T-helper 2 cell treated with Interferon-gamma antibody and Interleukin-4, amounts not matched to agents 5 μg/mL and 100 μg/mL, for 36 hours (primary cell): ENCODE results near the gene LGR4.

Experiments
- DNase-seq: peaks from one replicate; pipeline ENCODE4 v3.0.0; 2021; ENCODE audit warnings: low spot score
- H3K27ac Mint-ChIP-seq: one replicate; pipeline ENCODE4 v1.8.0; 2021; ENCODE audit warnings: mild to moderate bottlenecking, mixed read lengths
- H3K27me3 Mint-ChIP-seq: one replicate; pipeline ENCODE4 v1.8.0; 2021; ENCODE audit warnings: low read depth, mixed read lengths
- H3K36me3 Mint-ChIP-seq: one replicate; pipeline ENCODE4 v1.8.0; 2021; ENCODE audit warnings: low read depth, mixed read lengths
- H3K4me1 Mint-ChIP-seq: one replicate; pipeline ENCODE4 v1.8.0; 2021; ENCODE audit warnings: low read depth, mixed read lengths
- H3K4me3 Mint-ChIP-seq: one replicate; pipeline ENCODE4 v1.8.0; 2022; ENCODE audit warnings: mild to moderate bottlenecking, moderate library complexity, mixed read lengths
- H3K9me3 Mint-ChIP-seq: one replicate; pipeline ENCODE4 v1.8.0; 2021; ENCODE audit warnings: mixed read lengths

Gene LGR4

DNA sequence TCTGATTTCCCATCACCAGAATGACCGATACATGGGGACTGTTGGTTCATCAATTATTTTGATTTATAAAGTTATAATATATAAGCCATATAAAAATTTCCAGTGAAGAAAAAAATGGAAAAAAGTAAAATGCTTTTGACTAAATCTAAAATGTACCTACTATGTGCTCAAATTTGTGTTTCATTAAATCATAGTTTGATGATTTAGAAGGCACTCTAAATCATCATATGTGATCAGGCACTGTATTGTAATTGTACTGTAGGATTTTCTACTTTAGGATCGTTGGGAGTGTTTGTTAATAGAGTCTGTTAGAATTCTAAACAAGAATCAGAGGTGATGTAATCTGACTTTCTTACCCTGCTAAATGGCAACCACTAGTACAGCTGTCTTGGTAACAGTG, 31.6 kb upstream of the LGR4 start:
- DNase-seq, result no peak
- H3K9me3 Mint-ChIP-seq, result no peaks in the 10 kb centered on the region
- peaks cover 34% of the 10 kb centered on the region for H3K4me1 Mint-ChIP-seq
- H3K36me3 Mint-ChIP-seq, result peaks cover 23% of the 10 kb centered on the region
- H3K27ac Mint-ChIP-seq, result no peak overlapping the region
- no peak overlapping the region for H3K4me3 Mint-ChIP-seq
- H3K27me3 Mint-ChIP-seq, result no peaks in the 10 kb centered on the region

DNA sequence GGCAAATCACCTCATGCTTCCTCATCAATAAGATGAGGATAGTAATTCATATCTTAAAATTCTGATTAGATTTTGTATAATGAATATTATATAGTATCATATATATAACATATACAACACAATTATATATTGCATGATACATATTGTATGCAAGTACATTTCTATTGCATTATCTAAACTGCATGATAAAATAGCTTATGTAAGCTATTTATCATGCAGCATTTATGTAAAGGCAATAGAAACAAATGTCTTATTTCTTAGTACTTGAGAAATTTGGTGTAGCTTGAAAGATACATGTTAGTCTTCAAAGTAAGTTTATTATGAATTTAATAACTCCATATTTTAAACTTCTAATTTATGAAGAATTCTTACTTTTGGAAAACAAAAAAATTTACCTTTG, 28.5 kb upstream of the LGR4 start:
- Mint-ChIP-seq H3K36me3 (peaks cover 34% of the 10 kb centered on the region), H3K4me1 (peaks cover 24% of the 10 kb centered on the region), H3K27me3 (no peaks in the 10 kb centered on the region), H3K4me3 (no peak overlapping the region), H3K27ac (no peak overlapping the region), H3K9me3 (no peaks in the 10 kb centered on the region)
- DNase-seq, result no peak

DNA sequence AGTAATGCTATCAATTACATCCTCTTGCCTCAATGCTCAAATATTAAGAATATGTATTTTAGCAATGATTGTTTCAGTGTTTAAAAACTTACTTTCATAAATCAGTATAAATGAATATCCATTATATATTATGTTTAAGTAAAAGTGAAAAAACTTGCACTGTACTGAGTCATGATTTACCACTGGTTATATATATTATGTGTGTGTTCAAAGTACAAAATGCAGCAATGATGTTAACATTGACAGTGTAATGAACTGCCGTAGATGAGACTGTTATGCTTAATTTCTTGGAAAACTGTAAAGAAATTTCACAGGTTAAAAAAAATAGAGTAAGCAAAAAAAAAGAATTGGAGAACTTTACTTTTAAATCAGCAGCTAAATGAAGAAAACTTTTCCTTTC, 25.3 kb upstream of the LGR4 start:
- Mint-ChIP-seq H3K4me3 (no peak overlapping the region), H3K9me3 (no peaks in the 10 kb centered on the region), H3K4me1 (peaks cover 10% of the 10 kb centered on the region), H3K27ac (no peak overlapping the region), H3K36me3 (peaks cover 34% of the 10 kb centered on the region), H3K27me3 (no peaks in the 10 kb centered on the region)
- DNase-seq, result no peak

GRCh38 chr11:27497284-27497866, 24.8 kb upstream of the LGR4 start:
- Mint-ChIP-seq H3K9me3 (no peaks in the 10 kb centered on the region), H3K36me3 (peaks cover 31% of the 10 kb centered on the region), H3K4me3 (no peak overlapping the region), H3K27me3 (no peaks in the 10 kb centered on the region), H3K27ac (no peak overlapping the region), H3K4me1 (peaks cover 10% of the 10 kb centered on the region)
- no peak for DNase-seq

DNA sequence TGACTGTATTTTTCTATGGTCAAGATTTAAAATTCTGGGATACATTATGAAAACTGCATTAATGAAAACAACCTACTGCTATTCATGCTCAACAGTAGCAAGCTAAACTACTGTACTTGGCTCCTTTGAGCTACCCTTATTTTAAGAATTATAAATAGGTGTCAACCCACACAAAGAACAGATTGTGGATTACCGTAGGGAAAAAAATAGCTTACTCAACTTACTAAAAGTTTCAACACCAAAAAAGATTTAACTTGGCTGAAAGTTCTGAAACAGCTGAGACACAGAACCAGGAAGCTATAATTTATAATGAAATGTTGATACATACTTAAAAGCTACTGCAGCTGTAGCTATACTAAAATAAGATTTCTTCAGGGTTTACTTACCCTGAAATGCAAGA, 23.9 kb upstream of the LGR4 start:
- H3K27me3 Mint-ChIP-seq, result no peaks in the 10 kb centered on the region
- peaks cover 33% of the 10 kb centered on the region for H3K36me3 Mint-ChIP-seq
- H3K9me3 Mint-ChIP-seq, result no peaks in the 10 kb centered on the region
- no peak overlapping the region for H3K4me3 Mint-ChIP-seq
- no peak overlapping the region for H3K27ac Mint-ChIP-seq
- peaks cover 6% of the 10 kb centered on the region for H3K4me1 Mint-ChIP-seq
- no peak for DNase-seq

GRCh38 chr11:27495710-27496300, 23.2 kb upstream of the LGR4 start:
- DNase-seq, result no peak
- peaks cover 6% of the 10 kb centered on the region for H3K4me1 Mint-ChIP-seq
- H3K27ac Mint-ChIP-seq, result no peak overlapping the region
- no peak overlapping the region for H3K4me3 Mint-ChIP-seq
- no peaks in the 10 kb centered on the region for H3K27me3 Mint-ChIP-seq
- no peaks in the 10 kb centered on the region for H3K9me3 Mint-ChIP-seq
- peaks cover 34% of the 10 kb centered on the region for H3K36me3 Mint-ChIP-seq

DNA sequence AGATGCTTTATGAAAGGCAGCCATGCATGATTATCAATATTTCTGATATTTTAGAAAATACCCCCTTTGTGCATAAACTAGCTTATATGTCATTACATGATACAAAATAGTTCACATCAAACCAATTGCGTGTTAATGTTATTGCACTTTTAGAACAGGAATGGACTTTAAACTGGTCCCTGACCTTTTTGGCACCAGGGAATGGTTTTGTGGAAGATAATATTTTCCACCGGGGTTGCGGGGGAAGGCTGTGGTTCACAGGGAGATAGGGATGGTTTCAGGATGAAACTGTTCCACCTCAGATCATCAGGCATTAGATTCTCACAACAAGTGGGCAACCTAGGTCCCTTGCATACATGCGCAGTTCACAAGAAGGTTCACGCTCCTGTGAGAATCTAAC, 16.5 kb upstream of the LGR4 start:
- DNase-seq, result no peak
- Mint-ChIP-seq H3K9me3 (no peaks in the 10 kb centered on the region), H3K27me3 (no peaks in the 10 kb centered on the region), H3K36me3 (peaks cover 11% of the 10 kb centered on the region), H3K4me1 (no peaks in the 10 kb centered on the region), H3K4me3 (no peak overlapping the region), H3K27ac (no peak overlapping the region)

DNA sequence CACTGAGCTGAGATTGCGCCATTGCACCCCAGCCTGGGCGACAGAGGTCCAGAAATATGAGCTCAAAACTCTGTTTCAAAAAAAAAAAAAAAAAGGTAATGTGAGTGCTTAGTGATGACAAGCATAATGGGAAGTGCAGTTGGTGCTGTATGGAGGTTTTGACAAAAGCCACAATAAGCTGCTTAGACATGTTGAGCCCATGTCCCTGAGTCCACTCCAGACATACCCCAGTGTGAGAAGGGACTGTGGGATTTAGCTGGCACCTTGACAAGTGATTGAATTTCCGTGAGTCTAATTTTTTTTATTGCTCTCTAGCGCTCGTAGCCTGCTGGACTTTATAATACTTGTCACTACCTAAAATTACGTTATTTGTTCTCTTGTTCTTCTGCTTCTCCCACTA, 15.1 kb upstream of the LGR4 start:
- Mint-ChIP-seq H3K9me3 (no peaks in the 10 kb centered on the region), H3K27me3 (no peaks in the 10 kb centered on the region), H3K4me1 (no peaks in the 10 kb centered on the region), H3K36me3 (peaks cover 11% of the 10 kb centered on the region), H3K4me3 (no peak overlapping the region), H3K27ac (no peak overlapping the region)
- no peak for DNase-seq

DNA sequence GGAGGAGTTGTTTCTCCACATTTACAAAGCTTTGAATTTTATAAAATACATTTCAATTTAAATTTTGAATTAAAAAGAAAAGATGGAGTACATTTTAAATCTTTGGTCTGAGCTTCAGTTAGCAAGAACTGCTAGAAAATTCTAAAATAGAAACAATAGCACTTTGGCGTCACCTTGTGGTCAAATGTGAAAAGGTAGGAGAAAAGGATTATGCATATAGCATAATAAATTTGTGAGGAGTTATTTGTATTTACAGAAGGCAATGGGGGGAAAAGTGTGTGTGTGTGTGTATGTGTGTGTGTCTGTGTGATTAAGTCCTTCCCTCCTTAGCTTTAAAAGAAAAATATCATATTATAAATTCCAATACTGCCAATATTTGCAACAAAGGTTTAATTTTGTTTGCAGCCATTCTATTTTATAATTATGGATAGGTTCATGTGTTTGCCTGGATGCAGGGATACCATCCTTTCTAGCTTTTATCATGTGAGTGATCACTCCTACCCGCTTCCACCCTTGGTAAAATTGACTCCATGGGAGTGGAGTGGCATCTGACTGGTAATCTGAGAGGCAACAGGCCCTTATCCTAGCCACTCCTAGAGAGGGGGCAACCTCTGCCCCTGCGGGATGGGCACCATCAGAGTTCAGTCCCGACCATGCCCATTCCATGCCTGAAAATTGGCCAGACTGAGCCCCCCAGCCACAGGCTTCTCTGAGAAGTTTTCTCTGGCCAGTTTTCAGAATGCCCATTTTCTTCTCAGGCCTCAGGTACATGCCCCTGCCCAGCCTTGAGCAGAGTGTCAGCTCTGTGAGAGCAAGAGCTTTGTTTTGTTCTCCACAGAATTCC, 13.6 kb upstream of the LGR4 start:
- Mint-ChIP-seq H3K36me3 (peaks cover 2% of the 10 kb centered on the region), H3K4me3 (no peak overlapping the region), H3K9me3 (no peaks in the 10 kb centered on the region), H3K4me1 (no peaks in the 10 kb centered on the region), H3K27ac (no peak overlapping the region), H3K27me3 (no peaks in the 10 kb centered on the region)
- DNase-seq, result no peak

- no peak overlapping the region for H3K27ac Mint-ChIP-seq
- H3K9me3 Mint-ChIP-seq, result no peaks in the 10 kb centered on the region
- H3K4me1 Mint-ChIP-seq, result no peaks in the 10 kb centered on the region
- DNase-seq, result no peak
- no peaks in the 10 kb centered on the region for H3K36me3 Mint-ChIP-seq
- H3K4me3 Mint-ChIP-seq, result no peak overlapping the region
- no peaks in the 10 kb centered on the region for H3K27me3 Mint-ChIP-seq
Measured at GRCh38 chr11:27482793-27483192, 10.2 kb upstream of the LGR4 start.

DNA sequence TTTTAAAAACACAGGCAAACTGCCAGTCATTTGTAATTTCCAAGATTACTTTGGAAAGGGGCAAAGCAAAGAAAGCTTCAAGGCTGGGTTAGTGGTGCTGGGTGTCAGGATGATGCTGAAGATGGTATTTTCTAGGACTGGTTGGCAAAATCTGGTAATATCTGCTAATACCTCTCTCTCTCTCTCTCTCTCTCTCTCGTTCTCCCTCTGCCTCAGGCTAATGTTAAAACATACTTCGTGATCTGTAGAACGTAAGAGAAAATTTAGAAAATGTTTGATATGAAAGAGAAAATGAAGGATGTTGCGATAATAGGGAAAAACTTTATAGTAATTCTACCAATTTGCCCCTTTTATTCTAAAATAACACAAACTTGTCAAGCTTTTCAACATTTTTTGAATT, 9.4 kb upstream of the LGR4 start:
- H3K27me3 Mint-ChIP-seq, result no peaks in the 10 kb centered on the region
- H3K36me3 Mint-ChIP-seq, result no peaks in the 10 kb centered on the region
- no peak for DNase-seq
- no peak overlapping the region for H3K4me3 Mint-ChIP-seq
- no peaks in the 10 kb centered on the region for H3K4me1 Mint-ChIP-seq
- H3K9me3 Mint-ChIP-seq, result no peaks in the 10 kb centered on the region
- H3K27ac Mint-ChIP-seq, result no peak overlapping the region

DNA sequence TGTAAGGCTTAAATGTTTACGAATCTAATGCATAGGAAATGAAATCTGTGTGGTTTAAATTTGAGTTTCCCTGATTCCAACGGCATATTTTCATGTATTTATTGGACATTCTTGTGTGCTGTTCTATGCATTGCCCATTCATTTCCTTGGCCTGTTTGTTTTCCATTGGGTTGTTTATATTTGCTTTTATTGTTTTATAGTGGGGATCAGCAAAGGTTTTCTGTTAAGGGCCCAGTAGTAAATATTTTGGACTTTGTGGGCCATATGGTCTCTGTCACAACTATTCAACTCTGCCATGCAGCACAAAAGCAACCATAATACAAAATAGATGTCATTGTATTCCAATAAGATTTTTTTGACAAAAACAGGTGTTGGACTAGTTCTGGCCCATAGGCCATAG, 5.2 kb upstream of the LGR4 start:
- Mint-ChIP-seq H3K27ac (no peak overlapping the region), H3K4me3 (no peak overlapping the region)

DNA sequence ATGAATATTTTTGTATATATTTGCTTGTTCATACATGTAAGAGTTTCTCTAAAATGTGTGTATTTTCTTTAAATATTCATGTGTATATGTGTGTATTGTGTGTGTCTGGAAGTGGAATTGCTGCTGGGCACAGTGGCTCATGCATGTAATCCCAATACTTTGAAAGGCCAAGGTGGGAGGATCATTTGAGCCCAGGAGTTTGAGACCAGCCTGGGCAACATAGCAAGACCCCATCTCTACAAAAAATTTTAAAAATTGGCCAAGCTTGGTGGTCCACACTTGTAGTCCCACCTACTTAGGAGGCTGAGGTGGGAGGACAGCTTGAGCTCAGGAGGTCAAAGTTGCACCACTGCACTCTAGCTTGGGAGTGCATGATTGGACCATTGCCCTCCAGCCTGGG, 4.7 kb upstream of the LGR4 start:
- Mint-ChIP-seq H3K4me1 (peaks cover 3% of the 10 kb centered on the region), H3K27ac (no peak overlapping the region), H3K36me3 (peaks cover 1% of the 10 kb centered on the region), H3K4me3 (no peak overlapping the region), H3K9me3 (no peaks in the 10 kb centered on the region), H3K27me3 (peaks cover 32% of the 10 kb centered on the region)
- DNase-seq, result no peak

More for the DNA sequence above, 5.2 kb upstream of the LGR4 start:
- no peaks in the 10 kb centered on the region for H3K9me3 Mint-ChIP-seq
- peaks cover 28% of the 10 kb centered on the region for H3K27me3 Mint-ChIP-seq
- no peaks in the 10 kb centered on the region for H3K36me3 Mint-ChIP-seq
- no peaks in the 10 kb centered on the region for H3K4me1 Mint-ChIP-seq
- no peak for DNase-seq

GRCh38 chr11:27475622-27476021, 3.0 kb upstream of the LGR4 start:
- no peak overlapping the region for H3K4me3 Mint-ChIP-seq
- no peak for DNase-seq
- H3K27ac Mint-ChIP-seq, result no peak overlapping the region
- peaks cover 3% of the 10 kb centered on the region for H3K4me1 Mint-ChIP-seq
- peaks cover 1% of the 10 kb centered on the region for H3K36me3 Mint-ChIP-seq
- no peaks in the 10 kb centered on the region for H3K9me3 Mint-ChIP-seq
- H3K27me3 Mint-ChIP-seq, result peaks cover 42% of the 10 kb centered on the region
